ENCODE measurements around the gene ARSG. TPM values are rescaled to one million over a fixed set of nuclear protein-coding genes. Genes with fewer than 3 reads are reported as not detected.

Gene ARSG
- polyA plus RNA-seq, 1 of the 3 experiments (the other 2 are of a cell fraction): 0.41 TPM

DNA sequence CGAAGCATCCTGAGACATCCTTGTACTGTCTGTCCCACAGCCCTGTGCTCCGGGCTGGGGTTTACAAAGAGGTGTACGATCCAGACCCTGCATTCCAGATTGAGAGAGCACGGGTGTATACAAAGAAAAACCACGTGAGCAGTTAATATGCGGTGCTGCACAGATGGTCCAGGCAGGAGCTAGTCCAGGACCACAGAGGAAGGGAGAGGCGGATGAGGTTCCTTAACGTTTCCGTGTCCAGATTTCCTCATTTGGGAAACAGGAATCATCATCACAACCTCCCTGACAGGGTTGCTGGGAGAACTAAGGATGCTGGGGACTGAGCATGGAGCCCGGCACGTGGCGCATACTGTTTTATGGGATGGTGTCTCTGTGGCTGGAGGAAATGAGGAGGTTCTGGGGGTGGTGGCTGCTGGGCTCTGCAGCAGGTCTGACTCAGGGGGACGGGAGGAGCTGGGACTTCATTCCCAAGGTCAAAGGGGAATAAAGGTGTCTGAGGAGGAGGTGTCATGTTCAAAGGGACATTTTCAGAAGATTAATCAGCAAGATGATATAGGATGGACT is 139.8 kb downstream of the ARSG start:
- POLR2A ChIA-PET: no interaction called here

GRCh38 chr17:68431661-68432071 is 140.4 kb downstream of the ARSG start:
- Histone ChIP-seq H3F3A (replicated peaks; ENCODE audit: insufficient read depth) (no peaks in the 10 kb centered on the region), H3K9me3 (no peaks in the 10 kb centered on the region), H3K27me3 (ENCODE audit: insufficient read depth) (no peaks in the 10 kb centered on the region), H3K4me3 (ENCODE audit: low read depth in 2 of 2, low read length in 1 of 2) (no peak overlapping the region), H2AFZ (ENCODE audit: low read depth) (no peak overlapping the region), H4K20me1 (ENCODE audit: insufficient read depth) (no peaks in the 10 kb centered on the region), H3K27ac (ENCODE audit: low read depth in 2 of 2, low read length in 1 of 2) (no peak overlapping the region), H3K4me2 (no peak overlapping the region), H3K79me2 (ENCODE audit: insufficient read depth) (no peaks in the 10 kb centered on the region), H3K9ac (no peak overlapping the region), H3K9me2 (no peaks in the 10 kb centered on the region), H3K36me3 (replicated peaks in 1 of 2; ENCODE audit: control insufficient read depth in 1 of 2, insufficient read depth in 2 of 2, low read length in 1 of 2) (peaks cover 56 to 68% of the 10 kb centered on the region in 2 experiments), H3K4me1 (ENCODE audit: control insufficient read depth in 1 of 2, insufficient read depth in 2 of 2, low read depth in 1 of 2, low read length in 1 of 2) (peaks cover 0 to 10% of the 10 kb centered on the region in 2 experiments; a peak in 1 of 4 replicates)
- CTCF ChIA-PET: interaction anchor here (1.0 to 2.1 kb wide), 10 partner anchors 12 to 168 kb away, joined by 3 to 9 read pairs (median 4); no protein-coding TSS in a partner anchor
- TF ChIP-seq RAD21 (IDR thresholded peaks at IDR 0.05; ENCODE audit: low read length) (peak; percentile 16; the same call in 1 of the 2 replicates), YY1 (IDR thresholded peaks at IDR 0.05; ENCODE audit: low read depth) (no peak), RFX5 (IDR thresholded peaks at IDR 0.05; ENCODE audit: low read length) (no peak)
- TF ChIP-seq, protein P1, sequence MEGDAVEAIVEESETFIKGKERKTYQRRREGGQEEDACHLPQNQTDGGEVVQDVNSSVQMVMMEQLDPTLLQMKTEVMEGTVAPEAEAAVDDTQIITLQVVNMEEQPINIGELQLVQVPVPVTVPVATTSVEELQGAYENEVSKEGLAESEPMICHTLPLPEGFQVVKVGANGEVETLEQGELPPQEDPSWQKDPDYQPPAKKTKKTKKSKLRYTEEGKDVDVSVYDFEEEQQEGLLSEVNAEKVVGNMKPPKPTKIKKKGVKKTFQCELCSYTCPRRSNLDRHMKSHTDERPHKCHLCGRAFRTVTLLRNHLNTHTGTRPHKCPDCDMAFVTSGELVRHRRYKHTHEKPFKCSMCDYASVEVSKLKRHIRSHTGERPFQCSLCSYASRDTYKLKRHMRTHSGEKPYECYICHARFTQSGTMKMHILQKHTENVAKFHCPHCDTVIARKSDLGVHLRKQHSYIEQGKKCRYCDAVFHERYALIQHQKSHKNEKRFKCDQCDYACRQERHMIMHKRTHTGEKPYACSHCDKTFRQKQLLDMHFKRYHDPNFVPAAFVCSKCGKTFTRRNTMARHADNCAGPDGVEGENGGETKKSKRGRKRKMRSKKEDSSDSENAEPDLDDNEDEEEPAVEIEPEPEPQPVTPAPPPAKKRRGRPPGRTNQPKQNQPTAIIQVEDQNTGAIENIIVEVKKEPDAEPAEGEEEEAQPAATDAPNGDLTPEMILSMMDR (IDR thresholded peaks at IDR 0.05): peak; percentile 44
- peak; percentile 41 for DNase-seq
- 82% methylated on average over 15 of the region's 15 CpGs for WGBS (ENCODE audit: low lambda C conversion rate)
- POLR2A ChIA-PET: no interaction called here

More for the DNA sequence above, 139.8 kb downstream of the ARSG start:
- Histone ChIP-seq H3K27me3 (ENCODE audit: insufficient read depth) (no peaks in the 10 kb centered on the region), H3K27ac (ENCODE audit: low read depth in 2 of 2, low read length in 1 of 2) (no peak overlapping the region), H3F3A (replicated peaks; ENCODE audit: insufficient read depth) (no peaks in the 10 kb centered on the region), H4K20me1 (ENCODE audit: insufficient read depth) (no peaks in the 10 kb centered on the region), H3K4me2 (no peak overlapping the region), H3K79me2 (ENCODE audit: insufficient read depth) (no peaks in the 10 kb centered on the region), H2AFZ (ENCODE audit: low read depth) (no peak overlapping the region), H3K4me1 (ENCODE audit: control insufficient read depth in 1 of 2, insufficient read depth in 2 of 2, low read depth in 1 of 2, low read length in 1 of 2) (peaks cover 0 to 6% of the 10 kb centered on the region in 2 experiments; a peak in 1 of 4 replicates), H3K36me3 (replicated peaks in 1 of 2; ENCODE audit: control insufficient read depth in 1 of 2, insufficient read depth in 2 of 2, low read length in 1 of 2) (peaks cover 56 to 68% of the 10 kb centered on the region in 2 experiments), H3K9me2 (no peaks in the 10 kb centered on the region), H3K9me3 (no peaks in the 10 kb centered on the region), H3K9ac (no peak overlapping the region), H3K4me3 (ENCODE audit: low read depth in 2 of 2, low read length in 1 of 2) (no peak overlapping the region)
- TF ChIP-seq GABPA (IDR thresholded peaks at IDR 0.05; ENCODE audit: low read depth): no peak
- TF ChIP-seq MXI1 (IDR thresholded peaks at IDR 0.05; ENCODE audit: low read depth, low read length): no peak
- no peak for TF ChIP-seq SMC3 (IDR thresholded peaks at IDR 0.05; ENCODE audit: low read depth, low read length)
- CTCF ChIA-PET: interaction anchor here (1.0 to 2.1 kb wide), 11 partner anchors 13 to 168 kb away, joined by 3 to 9 read pairs (median 5); no protein-coding TSS in a partner anchor
- no peak for DNase-seq
- WGBS (ENCODE audit: low lambda C conversion rate): 90% methylated on average over 13 of the region's 13 CpGs

GRCh38 chr17:68432086-68432864 is 141.0 kb downstream of the ARSG start:
- Histone ChIP-seq H3K4me1 (ENCODE audit: control insufficient read depth in 1 of 2, insufficient read depth in 2 of 2, low read depth in 1 of 2, low read length in 1 of 2) (peaks cover 0 to 10% of the 10 kb centered on the region in 2 experiments; a peak in 1 of 4 replicates), H3K9ac (no peak overlapping the region), H3K9me2 (no peaks in the 10 kb centered on the region), H3K9me3 (no peaks in the 10 kb centered on the region), H2AFZ (ENCODE audit: low read depth) (no peak overlapping the region), H3K79me2 (ENCODE audit: insufficient read depth) (no peaks in the 10 kb centered on the region), H3K27me3 (ENCODE audit: insufficient read depth) (no peaks in the 10 kb centered on the region), H3F3A (replicated peaks; ENCODE audit: insufficient read depth) (no peaks in the 10 kb centered on the region), H3K4me3 (ENCODE audit: low read depth in 2 of 2, low read length in 1 of 2) (no peak overlapping the region), H3K36me3 (replicated peaks in 1 of 2; ENCODE audit: control insufficient read depth in 1 of 2, insufficient read depth in 2 of 2, low read length in 1 of 2) (peaks cover 56 to 69% of the 10 kb centered on the region in 2 experiments), H3K4me2 (no peak overlapping the region), H4K20me1 (ENCODE audit: insufficient read depth) (no peaks in the 10 kb centered on the region), H3K27ac (ENCODE audit: low read depth in 2 of 2, low read length in 1 of 2) (no peak overlapping the region)
- TF ChIP-seq, protein P1 (IDR thresholded peaks at IDR 0.05): no peak
- TF ChIP-seq TAF1 (IDR thresholded peaks at IDR 0.05; ENCODE audit: borderline replicate concordance, low read depth, low read length): no peak
- no peak for TF ChIP-seq RAD21 (IDR thresholded peaks at IDR 0.05; ENCODE audit: low read length)
- TF ChIP-seq TEAD4 (IDR thresholded peaks at IDR 0.05; ENCODE audit: borderline replicate concordance, insufficient read depth): no peak
- TF ChIP-seq CHD2 (IDR thresholded peaks at IDR 0.05; ENCODE audit: low read length, partially characterized antibody): no peak
- no peak for TF ChIP-seq EP300 (IDR thresholded peaks at IDR 0.05; ENCODE audit: borderline replicate concordance in 1 of 2, low read depth in 1 of 2, low read length in 1 of 2)
- no peak for TF ChIP-seq SMC3 (IDR thresholded peaks at IDR 0.05; ENCODE audit: low read depth, low read length)
- TF ChIP-seq RCOR1 (IDR thresholded peaks at IDR 0.05; ENCODE audit: low read length): no peak
- TF ChIP-seq FOXM1 (IDR thresholded peaks at IDR 0.05; ENCODE audit: low read depth): no peak
- no peak for TF ChIP-seq JUND (IDR thresholded peaks at IDR 0.05)
- TF ChIP-seq, protein P2, sequence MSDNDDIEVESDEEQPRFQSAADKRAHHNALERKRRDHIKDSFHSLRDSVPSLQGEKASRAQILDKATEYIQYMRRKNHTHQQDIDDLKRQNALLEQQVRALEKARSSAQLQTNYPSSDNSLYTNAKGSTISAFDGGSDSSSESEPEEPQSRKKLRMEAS (IDR thresholded peaks at IDR 0.05; ENCODE audit: low read depth): no peak
- ChIA-PET POLR2A (no interaction called here), CTCF (interaction anchor here (0.9 to 2.1 kb wide), 11 partner anchors 12 to 169 kb away, joined by 3 to 9 read pairs (median 4); no protein-coding TSS in a partner anchor)
- DNase-seq: no peak
- WGBS (ENCODE audit: low lambda C conversion rate): 82% methylated on average over 14 of the region's 14 CpGs

Data from SK-N-SH (cell line).